Stimulated activated CD8-positive, alpha-beta memory T cell treated with anti-CD3 and anti-CD28 coated beads, Interleukin-4, amount 100 ng/mL, for 24 hours (primary cell): ENCODE measurements around the gene PRSS57.

ENCODE experiments used
- DNase-seq: peaks from one replicate; pipeline ENCODE4 v3.0.0-alpha.2; 2020; ENCODE audit warnings: low read depth

The PRSS57 gene

GRCh38 chr19:652467-653389 lies 42.5 kb downstream of the PRSS57 start:
- no peak for DNase-seq

GRCh38 chr19:651991-652390 lies 43.3 kb downstream of the PRSS57 start:
- DNase-seq, result no peak

GRCh38 chr19:651114-651818 lies 44.0 kb downstream of the PRSS57 start:
- DNase-seq, result no peak

- no peak for DNase-seq
Measured at GRCh38 chr19:650121-650520, 45.1 kb downstream of the PRSS57 start.

- DNase-seq, result no peak
Measured at GRCh38 chr19:648904-649801, 46.1 kb downstream of the PRSS57 start.

- DNase-seq, result no peak
Measured at GRCh38 chr19:648305-648704, 46.9 kb downstream of the PRSS57 start.

- no peak for DNase-seq
Measured at GRCh38 chr19:647566-648284, 47.5 kb downstream of the PRSS57 start.

GRCh38 chr19:646779-647565 lies 48.3 kb downstream of the PRSS57 start:
- no peak for DNase-seq

GRCh38 chr19:645912-646778 lies 49.1 kb downstream of the PRSS57 start:
- no peak for DNase-seq

- no peak for DNase-seq
Measured at GRCh38 chr19:644789-645188, 50.5 kb downstream of the PRSS57 start.

- no peak for DNase-seq
Measured at GRCh38 chr19:644363-644762, 50.9 kb downstream of the PRSS57 start.

GRCh38 chr19:643736-644135 lies 51.5 kb downstream of the PRSS57 start:
- no peak for DNase-seq

- no peak for DNase-seq
Measured at GRCh38 chr19:642767-643727, 52.2 kb downstream of the PRSS57 start.

- DNase-seq, result no peak
Measured at GRCh38 chr19:641702-642101, 53.5 kb downstream of the PRSS57 start.

GRCh38 chr19:640606-641189 lies 54.6 kb downstream of the PRSS57 start:
- DNase-seq, result no peak

- no peak for DNase-seq
Measured at GRCh38 chr19:640161-640558, 55.1 kb downstream of the PRSS57 start.

GRCh38 chr19:639253-640160 lies 55.7 kb downstream of the PRSS57 start, which contains the start of gene FGF22:
Gene FGF22 (plus strand): TSS chr19:639879. CDS start chr19:639926, 47 bp downstream.
- DNase-seq, result peak; percentile 93
